ENCODE results near the gene NINJ2.
A peak's percentile ranks its signal among the peaks of the same experiment; 100 is the strongest.
"Not testable (repeated sequence)": the region's sequence is repeated elsewhere in the genome, so short reads cannot be mapped to it uniquely, and the experiment has no call there.

NINJ2 gene, protein sequence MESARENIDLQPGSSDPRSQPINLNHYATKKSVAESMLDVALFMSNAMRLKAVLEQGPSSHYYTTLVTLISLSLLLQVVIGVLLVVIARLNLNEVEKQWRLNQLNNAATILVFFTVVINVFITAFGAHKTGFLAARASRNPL

DNA sequence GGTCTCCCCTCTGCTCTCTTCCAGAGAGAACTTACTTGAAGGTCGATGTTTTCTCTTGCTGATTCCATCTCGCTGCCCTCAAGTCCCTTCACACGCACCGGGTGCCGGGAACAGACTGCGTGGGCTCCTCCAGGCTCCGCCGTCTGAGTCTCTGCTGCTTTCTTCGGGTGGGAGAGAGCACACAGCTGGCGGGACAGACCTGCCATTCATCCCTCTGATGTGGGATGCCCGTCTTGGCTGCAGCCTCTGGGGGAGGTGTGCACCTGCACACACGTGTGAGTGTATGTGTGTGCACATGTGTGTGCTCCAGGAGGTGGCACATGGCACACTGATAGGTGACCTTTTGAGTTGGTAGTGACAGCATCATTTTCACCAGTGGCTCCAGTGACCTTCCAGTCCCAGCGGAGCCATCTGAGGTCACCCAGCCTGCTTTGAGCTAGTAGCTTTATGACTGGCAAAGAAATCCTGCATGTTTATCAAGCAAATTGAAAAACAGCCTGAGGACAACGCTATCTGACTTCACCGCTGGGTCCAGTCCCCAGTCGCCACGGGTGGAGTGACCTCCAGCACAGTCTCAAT is at the start of gene NINJ2:
NINJ2 (minus strand) TSS at position 153 of the 579 bp plus-strand sequence; CDS start at position 68, 85 bp downstream.
- DNase-seq: no peak

DNA sequence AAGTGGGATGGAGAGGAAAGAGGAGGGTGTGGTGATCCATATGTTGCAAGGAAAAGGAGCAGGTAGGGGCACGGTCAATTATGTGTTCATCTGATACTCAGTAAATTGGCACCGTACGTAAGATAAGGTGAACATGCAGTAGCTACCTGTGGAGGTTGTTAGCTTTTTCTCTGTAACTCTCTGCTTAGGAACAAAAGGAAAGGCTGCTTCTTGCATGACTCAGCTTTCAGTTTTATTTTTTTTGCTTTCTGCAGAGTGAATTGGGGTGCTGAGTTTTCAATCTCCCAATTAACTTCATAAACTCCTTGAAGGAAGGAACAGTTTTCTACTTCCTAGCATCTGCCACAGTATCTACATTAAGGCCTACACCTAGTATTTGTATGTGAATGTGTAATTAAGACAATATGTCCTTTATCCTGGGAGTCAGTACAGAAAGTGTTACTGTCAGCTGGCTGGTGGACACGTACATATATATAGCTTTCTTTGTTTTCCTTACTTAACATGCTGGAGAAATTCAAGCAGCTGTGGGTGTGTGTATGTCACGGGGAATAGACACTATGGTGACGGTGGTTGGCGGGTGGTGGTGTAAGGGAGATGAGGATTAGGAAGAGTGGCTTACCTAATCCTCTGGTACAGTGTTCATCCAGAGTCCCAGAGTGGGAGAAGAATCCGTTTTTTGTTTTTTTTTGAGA is 49.1 kb upstream of the NINJ2 start:
- DNase-seq: no peak

DNA sequence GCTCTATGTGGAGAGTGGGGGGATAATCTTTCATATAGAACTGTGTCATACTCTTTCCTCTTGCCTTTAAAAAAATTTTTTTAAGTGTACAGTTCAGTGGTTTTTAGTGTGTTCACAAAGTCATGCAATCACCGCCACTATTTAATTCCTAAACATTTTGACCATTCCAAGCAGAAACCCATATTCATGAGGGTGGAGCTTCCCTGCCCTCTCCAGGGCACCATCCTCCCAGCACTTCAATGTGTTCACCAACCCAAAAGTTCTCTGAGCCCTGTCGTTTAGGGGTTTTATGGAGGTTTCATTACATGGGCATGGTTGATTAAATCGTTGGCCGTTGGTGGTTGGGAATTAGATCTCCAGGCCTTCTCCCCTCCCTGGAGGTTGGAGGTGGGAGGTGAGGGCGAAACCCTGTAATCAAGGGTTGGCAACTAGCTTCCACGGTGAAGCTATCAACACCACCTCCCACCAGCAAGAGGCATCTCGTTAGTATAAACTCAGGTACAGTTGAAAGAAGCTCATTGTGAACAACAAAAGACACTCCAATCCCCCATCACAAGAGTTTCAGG is 46.3 kb upstream of the NINJ2 start:
- no peak for DNase-seq

DNA sequence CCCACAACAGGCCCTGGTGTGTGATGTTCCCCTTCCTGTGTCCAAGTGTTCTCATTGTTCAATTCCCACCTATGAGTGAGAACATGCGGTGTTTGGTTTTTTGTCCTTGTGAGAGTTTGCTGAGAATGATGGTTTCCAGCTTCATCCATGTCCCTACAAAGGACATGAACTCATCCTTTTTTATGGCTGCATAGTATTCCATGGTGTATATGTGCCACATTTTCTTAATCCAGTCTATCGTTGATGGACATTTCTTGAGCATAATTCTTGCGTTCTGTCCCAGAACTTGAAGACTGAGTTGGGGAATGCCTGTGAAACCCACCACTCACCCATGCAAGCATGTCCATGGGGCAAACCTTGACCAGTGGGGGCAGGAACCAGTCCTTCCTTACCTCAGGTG is 44.8 kb upstream of the NINJ2 start:
- not testable (repeated sequence) for DNase-seq

DNA sequence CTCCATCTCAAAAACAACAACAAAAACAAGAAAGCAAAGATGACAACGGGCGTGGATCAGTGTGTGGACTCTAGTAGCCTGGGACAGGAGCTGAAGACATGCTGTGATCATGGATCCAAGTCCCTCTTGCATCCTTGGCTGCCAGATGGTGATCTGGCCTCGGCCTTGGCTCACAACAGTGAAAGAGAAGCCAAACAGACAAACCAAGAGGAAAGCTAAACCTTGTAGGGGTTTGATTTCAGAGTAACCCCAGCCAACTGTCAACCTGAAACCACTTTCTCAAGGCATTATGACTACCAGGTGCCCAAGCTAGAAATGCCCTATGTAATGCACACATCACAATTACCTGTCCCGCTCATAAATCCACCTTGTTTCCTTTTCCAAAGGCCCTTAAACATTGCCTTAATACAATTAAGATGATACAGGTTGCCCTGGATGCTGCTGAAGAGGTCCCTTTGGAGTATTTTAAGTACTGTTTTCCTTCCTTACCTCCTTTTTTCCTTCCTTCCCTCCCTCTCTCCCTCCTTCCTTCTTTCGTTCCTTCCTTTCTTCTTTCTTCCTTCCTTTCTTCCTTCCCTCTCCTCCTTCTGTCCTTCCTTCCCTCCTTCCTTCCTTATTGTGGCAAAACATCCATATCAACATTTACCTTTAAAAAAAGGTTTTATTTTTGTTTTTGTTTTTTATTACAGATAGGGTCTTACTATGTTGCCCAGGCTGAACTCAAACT is 41.4 kb upstream of the NINJ2 start:
- no peak for DNase-seq

DNA sequence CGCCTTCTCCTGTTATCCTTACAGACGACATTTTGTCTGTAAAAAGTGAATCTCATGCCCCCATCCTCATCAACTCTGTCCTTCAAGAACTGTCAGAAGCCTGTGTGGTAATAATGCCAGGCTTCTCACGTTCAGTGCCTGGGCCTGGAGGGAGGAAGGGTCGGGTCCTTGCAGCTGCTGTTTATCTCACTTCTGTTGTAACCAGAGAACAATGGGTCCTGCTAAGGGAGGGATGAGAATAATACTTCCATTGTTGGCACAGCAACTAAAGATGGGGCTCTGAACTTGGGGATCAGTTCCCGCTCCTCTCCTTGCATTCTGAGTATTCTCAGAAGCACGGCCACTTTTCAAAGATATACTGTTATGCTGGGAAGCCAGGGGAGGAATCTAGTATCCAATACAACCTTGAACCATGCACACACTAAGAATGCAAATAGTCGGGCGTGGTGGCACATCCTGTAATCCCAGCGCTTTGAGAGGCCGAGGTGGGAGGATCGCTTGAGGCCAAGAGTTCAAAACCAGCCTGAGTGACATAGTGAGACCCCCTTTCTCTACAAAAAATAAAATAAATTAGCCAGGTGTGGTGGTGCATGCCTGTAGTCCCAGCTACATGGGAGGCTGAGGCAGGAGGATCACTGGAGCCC is 38.8 kb upstream of the NINJ2 start:
- DNase-seq: no peak

DNA sequence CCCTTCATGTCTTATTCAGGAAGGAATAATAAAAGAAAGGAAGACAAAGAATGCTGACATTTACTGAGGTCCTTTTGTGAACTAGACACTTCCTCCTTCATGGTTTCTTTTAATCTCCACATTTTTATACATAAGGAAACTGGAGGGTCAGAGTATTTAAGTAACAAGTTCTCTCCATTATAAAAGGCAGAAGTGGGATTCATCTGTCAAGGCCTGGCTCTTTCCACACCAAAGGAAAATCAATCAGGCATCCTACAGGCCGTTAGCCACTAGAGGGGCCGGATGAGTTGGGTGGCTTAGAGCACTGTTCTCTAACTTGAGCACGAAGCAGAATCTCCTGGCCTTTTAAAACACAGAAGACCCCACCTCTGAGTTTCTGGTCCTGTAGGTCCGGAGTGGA is 36.8 kb upstream of the NINJ2 start:
- DNase-seq: no peak

DNA sequence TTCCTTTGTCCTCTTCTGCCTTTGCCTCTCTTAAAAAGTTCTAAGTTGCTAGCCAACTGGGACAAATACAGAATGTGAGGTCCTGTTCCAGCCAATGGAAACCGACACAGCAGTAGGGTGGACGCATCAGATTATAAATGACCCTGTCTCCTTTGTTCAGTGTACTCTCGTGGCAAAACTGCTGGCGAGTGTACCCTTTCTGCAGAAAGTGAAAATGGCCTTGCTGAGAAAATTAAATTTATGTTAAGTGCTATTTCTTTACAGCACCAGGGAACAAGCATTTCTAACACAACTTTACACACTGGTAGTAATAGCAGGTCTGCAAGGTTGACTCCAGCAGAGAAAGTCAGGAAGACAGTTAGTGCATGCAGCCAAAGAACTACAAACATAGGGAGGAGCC is 35.0 kb upstream of the NINJ2 start:
- DNase-seq: not testable (repeated sequence)

DNA sequence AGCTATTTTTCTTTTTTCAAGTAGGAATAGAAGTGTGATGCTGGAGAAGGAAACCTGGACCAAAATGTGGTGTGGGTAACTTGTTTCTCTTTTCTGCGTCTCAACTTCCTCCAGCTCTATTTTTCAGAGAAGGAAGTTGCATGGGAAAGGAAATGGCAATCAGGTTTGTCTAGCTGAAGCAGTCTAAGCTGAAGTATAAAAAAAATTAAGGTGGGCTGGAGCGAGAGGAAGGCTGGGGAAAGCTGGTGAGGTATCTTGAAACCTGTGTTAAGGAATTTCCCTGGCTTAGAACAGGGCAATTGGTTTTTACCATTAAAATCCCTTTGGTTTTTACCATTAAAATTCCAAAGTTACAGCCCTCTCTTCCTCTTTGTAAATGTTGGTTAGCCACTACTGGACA is 34.2 kb upstream of the NINJ2 start:
- DNase-seq: no peak

DNA sequence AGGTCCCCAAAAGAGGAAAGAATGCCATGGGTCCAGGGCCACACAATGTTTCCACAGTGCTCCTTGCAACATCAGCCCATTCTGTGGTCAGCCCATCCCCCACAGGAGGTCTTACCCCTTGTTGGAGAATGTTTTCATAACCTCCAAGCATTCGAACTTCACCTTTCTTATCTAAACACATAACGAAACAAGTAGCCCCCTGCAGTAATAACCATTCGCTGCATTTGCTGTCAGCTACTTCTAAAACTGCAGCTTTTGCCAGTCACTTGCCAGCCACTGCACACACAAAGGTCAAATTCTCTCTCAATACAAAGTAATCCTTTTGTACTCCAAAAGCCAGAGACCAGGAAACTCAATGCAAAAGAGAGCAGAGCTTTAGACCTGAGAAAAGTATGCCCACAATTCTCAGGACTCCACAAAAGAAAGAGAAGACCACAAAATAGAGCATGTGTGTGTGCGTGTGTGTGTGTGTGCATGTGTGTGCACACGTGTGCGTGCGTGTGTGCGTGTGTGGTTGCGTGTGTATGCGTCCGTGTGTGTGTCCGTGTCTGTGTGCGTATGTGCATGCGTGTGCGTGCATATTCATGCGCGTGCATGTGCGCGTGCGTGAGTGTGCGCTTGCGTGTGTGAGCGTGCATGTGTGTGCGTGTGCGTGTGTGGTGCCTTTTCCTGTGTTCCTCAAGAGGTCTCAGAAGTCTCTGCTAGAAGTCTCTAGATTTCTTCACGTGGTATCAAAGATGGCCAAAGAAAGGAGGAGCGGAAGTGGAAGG is 31.7 kb upstream of the NINJ2 start:
- DNase-seq: no peak

DNA sequence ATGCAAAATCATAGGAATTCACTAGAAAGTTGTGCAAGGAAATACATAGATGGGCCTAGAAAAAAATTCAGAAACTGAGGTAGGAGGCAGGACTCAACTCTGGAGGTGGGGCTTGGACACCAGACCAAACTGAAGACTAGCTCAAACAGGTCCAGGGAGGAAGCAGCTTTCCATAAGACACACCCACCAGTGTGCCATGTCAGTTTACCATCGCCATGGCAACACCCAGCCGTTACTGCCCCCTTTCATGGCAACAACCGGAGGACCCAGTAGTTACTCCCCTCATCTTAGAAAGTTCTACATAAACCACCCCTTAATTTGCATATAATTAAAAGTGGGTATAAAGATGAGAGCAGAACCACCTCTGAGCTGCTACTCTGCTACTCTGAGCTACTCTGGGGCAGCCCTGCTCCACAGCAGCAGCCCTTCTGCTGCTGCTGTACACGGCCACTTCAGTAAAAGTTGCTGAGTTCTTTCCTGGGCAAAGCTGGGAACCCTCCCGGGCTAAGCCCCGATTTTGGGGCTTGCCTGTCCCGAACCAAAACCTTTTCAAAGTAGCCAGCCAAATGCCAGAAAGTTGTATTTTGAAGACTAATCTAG is 30.8 kb upstream of the NINJ2 start:
- DNase-seq: peak in 1 of 2 experiments; percentile 11

DNA sequence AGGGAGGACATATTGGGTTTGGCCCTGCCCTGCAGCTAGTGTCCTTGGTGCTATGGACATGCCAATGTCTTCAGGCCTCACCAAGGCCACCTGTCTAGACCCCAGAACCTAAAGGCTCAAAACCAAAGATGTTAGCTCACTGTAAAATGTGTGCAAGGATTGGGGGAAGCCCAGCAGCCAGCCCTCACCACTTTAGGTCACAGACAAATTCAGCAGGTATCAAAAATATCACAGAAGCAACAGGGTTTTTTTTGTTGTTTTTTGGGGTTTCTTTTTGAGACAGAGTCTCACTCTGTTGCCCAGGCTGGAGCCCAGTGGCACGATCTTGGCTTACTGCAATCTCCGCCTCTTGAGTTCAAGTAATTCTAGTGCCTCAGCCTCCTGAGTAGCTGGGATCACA is 29.0 kb upstream of the NINJ2 start:
- no peak for DNase-seq

DNA sequence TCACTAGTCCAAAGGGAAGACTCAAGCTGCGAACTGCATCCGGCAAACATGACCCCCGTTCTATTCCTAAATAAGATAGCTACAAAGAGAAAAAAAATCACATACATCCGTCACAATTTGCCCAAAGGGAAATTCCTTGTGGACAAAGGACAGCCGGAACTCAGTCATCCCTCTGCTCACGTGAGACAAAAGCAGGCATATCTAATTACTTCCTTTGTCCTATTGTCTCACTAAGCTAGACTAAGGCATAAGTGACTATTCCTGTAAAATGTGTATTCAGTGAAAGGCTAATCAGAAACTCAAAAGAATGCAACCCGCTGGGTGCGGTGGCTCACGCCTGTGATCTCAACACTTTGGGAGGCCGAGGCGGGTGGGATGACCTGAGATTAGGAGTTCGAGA is 27.2 kb upstream of the NINJ2 start:
- no peak for DNase-seq

DNA sequence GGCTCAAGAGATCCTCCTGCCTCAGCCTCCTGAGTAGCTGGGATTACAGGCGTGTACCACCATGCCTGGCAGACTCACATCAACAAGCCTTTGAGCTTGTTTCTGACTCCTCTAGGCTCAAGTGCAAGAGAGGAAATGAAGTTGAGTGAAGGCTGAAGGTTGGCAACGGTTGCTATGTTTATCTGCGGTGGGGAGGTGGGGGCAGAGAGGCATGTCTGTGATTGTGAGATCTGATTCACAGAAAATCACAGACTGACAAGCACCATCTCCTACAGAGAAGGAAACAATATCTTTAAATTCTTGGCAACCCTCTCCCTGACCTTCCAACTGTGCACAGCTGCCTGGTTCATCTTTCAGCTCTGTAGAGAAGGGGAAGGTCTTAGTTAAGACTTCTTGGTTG is 22.1 kb upstream of the NINJ2 start:
- no peak for DNase-seq

DNA sequence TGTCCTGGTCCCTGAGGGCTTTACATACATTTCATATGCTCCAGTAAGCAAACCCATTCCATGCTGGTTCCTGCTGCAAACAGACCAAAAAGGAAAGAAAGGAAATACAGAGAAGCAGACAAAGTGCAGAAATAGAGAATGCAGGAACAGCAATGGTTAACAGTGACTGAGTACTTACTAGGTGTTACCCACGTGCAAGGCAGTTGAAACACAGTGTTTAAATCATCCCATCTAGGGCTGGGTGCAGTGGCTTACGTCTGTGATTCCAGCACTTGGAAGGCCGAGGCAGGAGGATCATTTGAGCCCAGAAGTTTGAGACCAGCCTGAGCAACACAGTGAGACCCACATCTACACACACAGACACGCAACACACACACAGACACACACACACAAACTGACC is 21.2 kb upstream of the NINJ2 start:
- DNase-seq: no peak

DNA sequence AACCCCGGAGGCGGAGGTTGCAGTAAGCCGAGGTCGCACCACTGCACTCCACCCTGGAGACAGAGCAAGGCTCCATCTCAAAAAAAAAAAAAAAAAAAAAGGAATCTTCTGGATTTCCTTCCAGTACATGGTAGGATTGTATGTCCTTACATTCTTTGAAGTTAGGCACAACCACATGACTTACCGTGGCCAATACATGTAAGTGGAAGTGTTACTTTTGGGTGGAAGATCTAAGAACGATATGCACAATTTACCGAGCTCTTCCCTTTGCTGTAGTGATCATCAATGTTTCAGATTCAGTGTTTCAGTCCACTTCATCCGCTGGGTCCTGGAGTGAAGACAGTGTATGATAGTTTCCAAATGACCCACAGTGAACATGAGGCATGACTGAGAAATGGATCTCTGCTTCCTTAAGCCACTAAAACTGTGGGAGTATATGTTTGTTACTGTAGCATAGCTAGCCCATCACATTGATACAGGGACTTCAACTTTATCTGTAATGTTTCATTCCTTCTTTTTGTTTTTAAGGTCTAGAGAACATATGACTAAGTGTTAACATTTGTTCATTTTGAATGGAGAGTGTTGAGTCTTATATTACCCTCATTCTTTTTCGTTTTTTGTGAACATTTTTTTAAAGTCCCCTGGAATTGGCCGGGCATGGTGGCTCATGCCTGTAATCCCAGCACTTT is 18.5 kb upstream of the NINJ2 start:
- no peak for DNase-seq

DNA sequence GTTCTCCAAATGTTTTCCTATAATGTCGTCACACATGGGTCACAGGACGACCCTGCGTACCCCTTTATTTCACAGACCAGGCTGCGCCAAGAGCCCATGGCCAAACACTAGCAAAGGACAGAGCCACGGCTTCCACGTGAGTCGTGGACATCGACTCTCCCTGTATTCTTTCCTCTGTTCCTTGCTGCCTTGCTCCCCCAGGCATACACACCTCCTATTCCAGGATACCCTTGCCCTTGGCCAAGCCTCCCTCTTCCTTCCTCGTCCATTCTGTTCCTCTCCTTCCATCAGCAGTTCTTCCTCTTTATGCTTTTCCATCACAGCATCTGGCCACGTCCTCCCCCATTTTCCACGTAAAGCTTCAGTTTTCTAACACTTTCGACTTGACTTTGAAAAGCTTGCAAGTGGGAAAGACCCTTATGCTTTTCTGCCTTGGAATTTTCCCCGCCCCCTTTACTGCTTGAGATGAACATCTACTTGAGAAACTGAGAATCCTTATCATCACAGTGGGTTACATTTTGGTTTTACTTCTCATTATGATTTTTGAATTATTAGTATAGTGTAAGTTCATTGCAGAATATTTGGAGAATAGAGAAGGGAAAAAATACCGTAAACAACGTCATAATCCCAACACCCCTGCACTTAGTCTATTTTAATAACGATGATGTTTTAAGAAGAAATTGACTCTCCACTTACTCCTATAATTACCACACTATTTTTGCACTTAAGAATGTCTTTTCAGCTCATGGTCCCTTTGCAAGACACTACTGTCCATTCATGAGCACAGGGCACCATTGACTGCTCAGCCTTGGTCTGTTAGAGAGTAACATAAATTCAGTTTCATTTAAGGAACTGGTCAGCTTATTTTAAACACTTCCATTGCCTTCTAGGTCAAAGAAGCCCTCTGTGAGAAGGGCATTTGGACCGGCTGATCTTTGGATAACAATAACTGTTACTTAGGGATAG is 15.8 kb upstream of the NINJ2 start:
- DNase-seq: no peak

DNA sequence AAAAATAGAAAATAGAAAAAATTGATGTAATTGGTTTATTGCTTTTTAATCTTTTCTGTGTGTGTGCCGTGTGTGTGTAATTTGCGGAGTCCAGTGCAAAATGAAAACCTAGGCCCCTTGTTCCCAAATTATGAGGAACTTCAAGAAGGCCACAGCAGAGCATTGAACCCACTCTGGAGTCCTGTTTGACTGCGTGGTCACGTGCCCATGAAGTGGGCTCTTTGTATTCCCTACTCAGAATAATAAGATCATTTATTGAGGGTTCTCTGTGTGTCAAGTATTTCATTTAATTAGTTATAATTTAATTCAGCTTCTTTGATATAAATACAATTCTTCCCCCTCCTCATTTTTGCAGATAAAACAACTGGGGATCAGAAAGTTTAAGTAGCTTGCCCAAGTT is 12.3 kb upstream of the NINJ2 start:
- DNase-seq: no peak

DNA sequence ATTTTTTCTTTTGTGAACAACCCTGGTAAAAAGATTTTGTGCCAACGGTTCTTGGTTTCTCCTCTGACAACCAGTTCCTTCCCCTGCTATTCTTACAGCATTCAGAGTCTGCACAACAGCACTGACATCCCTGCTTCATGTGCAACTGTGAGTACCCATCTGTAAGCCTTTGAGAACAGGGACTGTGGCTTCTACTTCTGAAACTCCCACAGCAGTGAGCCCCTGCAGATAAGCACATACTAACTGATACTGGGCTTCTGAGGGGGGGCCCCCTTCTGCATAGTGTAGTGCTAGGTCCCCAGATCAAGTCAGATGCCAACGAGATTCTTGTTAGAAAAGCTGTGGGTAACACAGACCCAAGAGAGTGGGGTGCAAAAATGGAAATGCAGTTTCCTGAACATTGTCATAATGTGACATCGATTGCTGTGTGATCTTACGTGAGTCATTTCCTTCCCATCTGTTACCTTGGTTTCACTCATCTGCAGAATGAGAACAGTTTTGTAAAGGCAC is 11.1 kb upstream of the NINJ2 start:
- DNase-seq: no peak

DNA sequence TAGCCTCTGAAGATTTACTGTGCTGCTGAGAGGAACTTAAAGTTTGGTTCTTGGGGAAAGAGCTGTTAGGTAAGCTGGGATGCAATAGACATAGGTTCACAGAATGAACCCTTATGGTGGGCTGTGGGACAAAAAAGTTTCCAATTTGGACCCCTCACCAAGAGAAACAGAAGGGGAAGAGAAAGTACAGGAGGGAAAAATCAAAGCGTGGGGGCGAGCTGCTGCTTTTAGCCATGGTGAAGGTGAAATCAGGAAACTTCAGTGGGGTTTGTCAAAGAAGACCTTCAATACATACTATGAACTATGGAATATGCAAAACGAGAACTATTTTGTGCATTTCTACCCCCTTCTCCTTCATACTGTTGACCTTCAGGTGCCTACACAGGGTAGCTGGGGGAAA is 10.6 kb upstream of the NINJ2 start:
- DNase-seq: no peak

All from NCI-H526 (cell line).